Activated CD8-positive, alpha-beta memory T cell treated with anti-CD3 and anti-CD28 coated beads, Interleukin-2, amount 50 U/mL, for 1 hour (primary cell): ENCODE results near the gene DHRS12.

Experiments used
- DNase-seq: peaks from one replicate; pipeline ENCODE4 v3.0.0-alpha.2; 2020; ENCODE audit errors: extremely low read depth

The DHRS12 gene

GRCh38 chr13:51783428-51784094 lies 20.4 kb downstream of the DHRS12 start:
- DNase-seq, result no peak

- DNase-seq, result no peak
Measured at GRCh38 chr13:51782026-51782710, 21.8 kb downstream of the DHRS12 start.

- no peak for DNase-seq
Measured at GRCh38 chr13:51781246-51782022, 22.5 kb downstream of the DHRS12 start.

- DNase-seq, result no peak
Measured at GRCh38 chr13:51780099-51780498, 23.9 kb downstream of the DHRS12 start.

- no peak for DNase-seq
Measured at GRCh38 chr13:51778392-51778791, 25.6 kb downstream of the DHRS12 start.

GRCh38 chr13:51777921-51778320 lies 26.0 kb downstream of the DHRS12 start:
- no peak for DNase-seq

GRCh38 chr13:51776179-51776578 lies 27.8 kb downstream of the DHRS12 start:
- DNase-seq, result no peak

- DNase-seq, result no peak
Measured at GRCh38 chr13:51773515-51773914, 30.4 kb downstream of the DHRS12 start.

- DNase-seq, result no peak
Measured at GRCh38 chr13:51772781-51773180, 31.2 kb downstream of the DHRS12 start.

- DNase-seq, result no peak
Measured at GRCh38 chr13:51772105-51772455, 31.9 kb downstream of the DHRS12 start.

GRCh38 chr13:51771418-51772104 lies 32.4 kb downstream of the DHRS12 start:
- DNase-seq, result no peak

- no peak for DNase-seq
Measured at GRCh38 chr13:51770681-51771417, 33.1 kb downstream of the DHRS12 start.

GRCh38 chr13:51770160-51770559 lies 33.8 kb downstream of the DHRS12 start:
- no peak for DNase-seq

GRCh38 chr13:51769455-51770127 lies 34.4 kb downstream of the DHRS12 start:
- DNase-seq, result no peak

- no peak for DNase-seq
Measured at GRCh38 chr13:51768976-51769375, 35.0 kb downstream of the DHRS12 start.

- DNase-seq, result no peak
Measured at GRCh38 chr13:51768378-51768921, 35.5 kb downstream of the DHRS12 start.

- DNase-seq, result no peak
Measured at GRCh38 chr13:51767100-51767499, 36.9 kb downstream of the DHRS12 start.

- DNase-seq, result no peak
Measured at GRCh38 chr13:51765142-51765515, 38.8 kb downstream of the DHRS12 start.

- peak; percentile 7 for DNase-seq
Measured at GRCh38 chr13:51764184-51765141, 39.5 kb downstream of the DHRS12 start.

GRCh38 chr13:51763486-51763885 lies 40.5 kb downstream of the DHRS12 start:
- no peak for DNase-seq
